Keratinocyte (primary cell): ENCODE data around the gene DYNLT2. TPM values are rescaled to one million over a fixed set of nuclear protein-coding genes. Genes with fewer than 3 reads are reported as not detected.

Source experiments
- DNase-seq: peaks from one replicate; pipeline ENCODE4 v3.0.0-alpha.2; 2011; ENCODE audit warnings: low read depth, missing footprints, low spot score
- FAIRE-seq: peaks from 2 replicates; lab custom pipeline; 2011; peaks lifted over from hg19 to GRCh38; lab: Jason Lieb, UNC
- H2AFZ ChIP-seq: 2 replicates; pipeline ENCODE4 v1.6.0; 2012; ENCODE audit warnings: low read length, control low read depth, inconsistent platforms; ENCODE audit not compliant: control insufficient read depth
- H3K27ac ChIP-seq: 2 replicates; pipeline ENCODE4 v1.5.1; 2011; ENCODE audit warnings: low read length; ENCODE audit not compliant: control insufficient read depth, insufficient read depth
- H3K27me3 ChIP-seq: 3 replicates; pipeline ENCODE4 v1.6.0; 2011; ENCODE audit warnings: low read length; ENCODE audit not compliant: control insufficient read depth, insufficient read depth; ENCODE audit errors: extremely low read depth
- H3K36me3 ChIP-seq, 2 experiments: 2 replicates in 1 of 2; 3 replicates in 1 of 2; pipeline ENCODE4 v1.5.1; 2011; ENCODE audit warnings: low read length in 2 of 2, mild to moderate bottlenecking in 1 of 2; ENCODE audit not compliant: control insufficient read depth in 2 of 2, insufficient read depth in 2 of 2; ENCODE audit errors: extremely low read depth in 1 of 2
- H3K4me1 ChIP-seq: 3 replicates; pipeline ENCODE4 v1.5.1; 2011; ENCODE audit warnings: low read length; ENCODE audit not compliant: control insufficient read depth, insufficient read depth; ENCODE audit errors: extremely low read depth
- H3K4me2 ChIP-seq: 3 replicates; pipeline ENCODE4 v1.6.0; 2011; ENCODE audit warnings: low read depth, low read length; ENCODE audit not compliant: control insufficient read depth, insufficient read depth; ENCODE audit errors: extremely low read depth
- H3K4me3 ChIP-seq, 3 experiments: fragments of 200-600 bp in 1 of 3; sonication (generic) in 1 of 3; 2 replicates in 2 of 3; 3 replicates in 1 of 3; pipeline ENCODE4 v1.5.1; 2011 to 2016; ENCODE audit warnings: low read length in 3 of 3, mild to moderate bottlenecking in 3 of 3, control low read depth in 2 of 3, inconsistent platforms in 1 of 3, low read depth in 1 of 3, mixed read lengths in 1 of 3, mixed run types in 1 of 3, moderate library complexity in 1 of 3; ENCODE audit not compliant: control insufficient read depth in 2 of 3, insufficient read depth in 2 of 3; ENCODE audit errors: extremely low read depth in 1 of 3
- H3K79me2 ChIP-seq: 2 replicates; pipeline ENCODE4 v1.6.0; 2012; ENCODE audit warnings: low read length; ENCODE audit not compliant: control insufficient read depth, insufficient read depth
- H3K9ac ChIP-seq: 3 replicates; pipeline ENCODE4 v1.6.0; 2011; ENCODE audit warnings: low read length; ENCODE audit not compliant: control insufficient read depth, insufficient read depth; ENCODE audit errors: extremely low read depth
- H3K9me1 ChIP-seq: 3 replicates; pipeline ENCODE4 v1.6.0; 2011; ENCODE audit warnings: low read length; ENCODE audit not compliant: control insufficient read depth, insufficient read depth; ENCODE audit errors: extremely low read depth
- H3K9me3 ChIP-seq: 2 replicates; pipeline ENCODE4 v1.5.1; 2012; ENCODE audit warnings: low read depth, low read length; ENCODE audit not compliant: control insufficient read depth
- H4K20me1 ChIP-seq: 3 replicates; pipeline ENCODE4 v1.6.0; 2011; ENCODE audit warnings: low read length; ENCODE audit not compliant: control insufficient read depth, insufficient read depth; ENCODE audit errors: extremely low read depth
- EZH2 ChIP-seq: IDR thresholded peaks from one replicate; pipeline ENCODE4 v1.6.1; 2012; ENCODE audit warnings: inconsistent platforms, mild to moderate bottlenecking, low read length, moderate library complexity
- dilution Hi-C: fragments of 300-500 bp; cut with MboI; formaldehyde crosslinking; loops from one replicate; pipeline ENCODE4 v1.7.0; 2020; ENCODE audit warnings: low sequenced_read_pairs; ENCODE audit not compliant: extremely low pct_ligation_motif_present
- polyA plus RNA-seq, 5 experiments: library from polyadenylated mRNA; depleted of rRNA in 3 of 5; stranded (reverse) in 3 of 5; stranded (forward) in 1 of 5; unstranded in 1 of 5; fragments of >200 nt; gene quantifications; 1 replicate in 1 of 5; 2 replicates in 3 of 5; 3 replicates in 1 of 5; pipeline versions ENCODE4 v1.2.1 to v1.2.3, GENCODE V29; 2011 to 2012; ENCODE audit warnings: missing spikeins in 2 of 5, low read depth in 1 of 5, low replicate concordance in 1 of 5
- TF ChIP-seq, protein P1 (sequence below), 3 experiments: IDR thresholded peaks in 1 of 3; conservative IDR thresholded peaks in 1 of 3; optimal IDR thresholded peaks in 1 of 3; 2 replicates in 2 of 3; 3 replicates in 1 of 3; pipeline versions ENCODE3 to v1.5.1; 2011; ENCODE audit warnings: low read length in 3 of 3, mild to moderate bottlenecking in 3 of 3, moderate library complexity in 2 of 3, control low read depth in 1 of 3, inconsistent platforms in 1 of 3; ENCODE audit not compliant: insufficient read depth in 2 of 3; ENCODE audit errors: extremely low read depth in 1 of 3

DYNLT2 gene
- polyA plus RNA-seq, 1 donor (not counting 4 experiments of a cell fraction or from before 2014, with no cell fraction given): 0.58 TPM

- TF ChIP-seq, protein P1, sequence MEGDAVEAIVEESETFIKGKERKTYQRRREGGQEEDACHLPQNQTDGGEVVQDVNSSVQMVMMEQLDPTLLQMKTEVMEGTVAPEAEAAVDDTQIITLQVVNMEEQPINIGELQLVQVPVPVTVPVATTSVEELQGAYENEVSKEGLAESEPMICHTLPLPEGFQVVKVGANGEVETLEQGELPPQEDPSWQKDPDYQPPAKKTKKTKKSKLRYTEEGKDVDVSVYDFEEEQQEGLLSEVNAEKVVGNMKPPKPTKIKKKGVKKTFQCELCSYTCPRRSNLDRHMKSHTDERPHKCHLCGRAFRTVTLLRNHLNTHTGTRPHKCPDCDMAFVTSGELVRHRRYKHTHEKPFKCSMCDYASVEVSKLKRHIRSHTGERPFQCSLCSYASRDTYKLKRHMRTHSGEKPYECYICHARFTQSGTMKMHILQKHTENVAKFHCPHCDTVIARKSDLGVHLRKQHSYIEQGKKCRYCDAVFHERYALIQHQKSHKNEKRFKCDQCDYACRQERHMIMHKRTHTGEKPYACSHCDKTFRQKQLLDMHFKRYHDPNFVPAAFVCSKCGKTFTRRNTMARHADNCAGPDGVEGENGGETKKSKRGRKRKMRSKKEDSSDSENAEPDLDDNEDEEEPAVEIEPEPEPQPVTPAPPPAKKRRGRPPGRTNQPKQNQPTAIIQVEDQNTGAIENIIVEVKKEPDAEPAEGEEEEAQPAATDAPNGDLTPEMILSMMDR (optimal IDR thresholded peaks at IDR 0.05 in 1 of 3, IDR thresholded peaks at IDR 0.05 in 1 of 3, conservative IDR thresholded peaks at IDR 0.05 in 1 of 3; ENCODE audit: extremely low read depth in 1 of 3, insufficient read depth in 2 of 3, low read length in 3 of 3): no peak
- no peak for TF ChIP-seq EZH2
- Histone ChIP-seq H3K79me2 (peaks cover 28% of the 10 kb centered on the region), H4K20me1 (peaks cover 2% of the 10 kb centered on the region), H3K9me3 (no peaks in the 10 kb centered on the region), H3K27ac (no peak overlapping the region), H3K4me1 (peaks cover 15% of the 10 kb centered on the region), H3K36me3 (peaks cover 1 to 8% of the 10 kb centered on the region in 2 experiments), H3K4me3 (no peak overlapping the region), H3K9ac (no peak overlapping the region), H2AFZ (no peak overlapping the region), H3K9me1 (no peaks in the 10 kb centered on the region), H3K4me2 (no peak overlapping the region), H3K27me3 (no peaks in the 10 kb centered on the region)
- FAIRE-seq (no peak), DNase-seq (no peak)
- dilution Hi-C loops: no loop called here
These were observed 32.3 kb downstream of the DYNLT2 start for GRCh38 chr6:169719117-169719516.

- Histone ChIP-seq H3K4me3 (no peak overlapping the region), H3K36me3 (peaks cover 4 to 12% of the 10 kb centered on the region in 2 experiments), H3K9me1 (no peaks in the 10 kb centered on the region), H3K4me2 (no peak overlapping the region), H2AFZ (no peak overlapping the region), H3K27me3 (no peaks in the 10 kb centered on the region), H3K9ac (no peak overlapping the region), H3K9me3 (no peaks in the 10 kb centered on the region), H4K20me1 (no peaks in the 10 kb centered on the region), H3K27ac (no peak overlapping the region), H3K4me1 (no peaks in the 10 kb centered on the region), H3K79me2 (peaks cover 7% of the 10 kb centered on the region)
- FAIRE-seq (no peak), DNase-seq (no peak)
- dilution Hi-C loops: no loop called here
- TF ChIP-seq, protein P1 (optimal IDR thresholded peaks at IDR 0.05 in 1 of 3, IDR thresholded peaks at IDR 0.05 in 1 of 3, conservative IDR thresholded peaks at IDR 0.05 in 1 of 3; ENCODE audit: extremely low read depth in 1 of 3, insufficient read depth in 2 of 3, low read length in 3 of 3): no peak
- no peak for TF ChIP-seq EZH2
These were observed 36.8 kb downstream of the DYNLT2 start for GRCh38 chr6:169714595-169714994.
